Suprapubic skin (tissue), 4 donors: ENCODE data around the gene FNDC1. TPM values are rescaled to one million over a fixed set of nuclear protein-coding genes. Genes with fewer than 3 reads are reported as not detected.
"Not testable (repeated sequence)": the region's sequence is repeated elsewhere in the genome, so short reads cannot be mapped to it uniquely, and the experiment has no call there.

Source experiments
- DNase-seq, 2 donors: peaks; one replicate each; pipeline ENCODE4 v3.0.0-alpha.2; 2019; ENCODE audit warnings: low spot score in 2 of 2
- H3K27ac ChIP-seq: fragments of 200-600 bp; sonication (generic); one replicate; pipeline ENCODE4 v1.5.1; 2019
- H3K27me3 ChIP-seq: fragments of 200-600 bp; sonication (generic); one replicate; pipeline ENCODE4 v1.5.1; 2019
- H3K36me3 ChIP-seq: fragments of 200-600 bp; sonication (generic); one replicate; pipeline ENCODE4 v1.5.1; 2019
- H3K4me1 ChIP-seq: fragments of 200-600 bp; sonication (generic); one replicate; pipeline ENCODE4 v1.5.1; 2019
- H3K4me3 ChIP-seq: fragments of 200-600 bp; sonication (generic); one replicate; pipeline ENCODE4 v1.5.1; 2019; ENCODE audit warnings: mild to moderate bottlenecking
- H3K9me3 ChIP-seq: fragments of 200-600 bp; sonication (generic); one replicate; pipeline ENCODE4 v1.5.1; 2019
- EP300 ChIP-seq: sonication (generic); formaldehyde crosslinking; IDR thresholded peaks from one replicate; pipeline ENCODE4 v1.6.1; 2017; ENCODE audit warnings: antibody characterized with exemption
- POLR2A ChIP-seq, 2 donors: fragments of 450-650 bp; IDR thresholded peaks; one replicate each; pipeline ENCODE4 v1.6.1; 2017; ENCODE audit warnings: antibody characterized with exemption in 2 of 2, mild to moderate bottlenecking in 2 of 2, moderate library complexity in 2 of 2
- POLR2AphosphoS5 ChIP-seq, 3 donors: sonication (generic); formaldehyde crosslinking; IDR thresholded peaks; one replicate each; pipeline ENCODE4 v1.6.1; 2017; ENCODE audit warnings: antibody characterized with exemption in 3 of 3
- WGBS: methylation state at CpG from one replicate; pipeline ENCODE4 v1.1.5; 2018; 5-methylcytosine and 5-hydroxymethylcytosine counted together
- total RNA-seq, 4 donors: library from RNA; depleted of rRNA; stranded (reverse); fragments of >200 nt; gene quantifications; one replicate each; pipeline ENCODE4 v1.1.0, GENCODE V29; 2016
- TF ChIP-seq, protein P1 (sequence below), 2 donors: fragments of 200-600 bp in 1 of 2; fragments of 450-650 bp in 1 of 2; sonication (generic) in 1 of 2; IDR thresholded peaks; one replicate each; pipeline ENCODE4 v1.5.1; 2016 to 2019; ENCODE audit warnings: antibody characterized with exemption in 2 of 2, mild to moderate bottlenecking in 1 of 2, moderate library complexity in 1 of 2

Gene FNDC1
- total RNA-seq, 4 donors from 2014 or later: 0.13 to 0.89 (median 0.15) TPM; not detected in 1

DNA sequence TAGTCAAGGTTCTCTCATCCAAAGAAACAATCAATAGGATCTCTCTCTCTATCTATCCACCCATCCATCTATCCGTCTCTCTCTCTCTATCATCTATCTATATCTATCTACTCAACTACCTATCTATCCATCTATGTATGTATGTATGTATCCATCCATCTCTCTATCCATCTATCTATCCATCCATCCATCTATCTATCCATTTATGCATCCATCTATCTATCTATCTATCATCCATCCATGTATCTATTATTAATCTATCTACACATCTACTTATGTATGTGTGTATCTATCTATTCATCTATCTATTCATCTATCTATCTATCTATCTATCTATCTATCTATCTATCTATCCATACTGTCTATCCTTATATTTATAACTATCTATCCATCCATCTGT, 99.3 kb downstream of the FNDC1 start:
- DNase-seq: no peak
- WGBS: 95% methylated on average over 1 of the region's 1 CpG
- TF ChIP-seq POLR2AphosphoS5 (IDR thresholded peaks at IDR 0.05): no peak
- no peak for TF ChIP-seq POLR2A (IDR thresholded peaks at IDR 0.05)
- TF ChIP-seq EP300: no peak
- TF ChIP-seq, protein P1, sequence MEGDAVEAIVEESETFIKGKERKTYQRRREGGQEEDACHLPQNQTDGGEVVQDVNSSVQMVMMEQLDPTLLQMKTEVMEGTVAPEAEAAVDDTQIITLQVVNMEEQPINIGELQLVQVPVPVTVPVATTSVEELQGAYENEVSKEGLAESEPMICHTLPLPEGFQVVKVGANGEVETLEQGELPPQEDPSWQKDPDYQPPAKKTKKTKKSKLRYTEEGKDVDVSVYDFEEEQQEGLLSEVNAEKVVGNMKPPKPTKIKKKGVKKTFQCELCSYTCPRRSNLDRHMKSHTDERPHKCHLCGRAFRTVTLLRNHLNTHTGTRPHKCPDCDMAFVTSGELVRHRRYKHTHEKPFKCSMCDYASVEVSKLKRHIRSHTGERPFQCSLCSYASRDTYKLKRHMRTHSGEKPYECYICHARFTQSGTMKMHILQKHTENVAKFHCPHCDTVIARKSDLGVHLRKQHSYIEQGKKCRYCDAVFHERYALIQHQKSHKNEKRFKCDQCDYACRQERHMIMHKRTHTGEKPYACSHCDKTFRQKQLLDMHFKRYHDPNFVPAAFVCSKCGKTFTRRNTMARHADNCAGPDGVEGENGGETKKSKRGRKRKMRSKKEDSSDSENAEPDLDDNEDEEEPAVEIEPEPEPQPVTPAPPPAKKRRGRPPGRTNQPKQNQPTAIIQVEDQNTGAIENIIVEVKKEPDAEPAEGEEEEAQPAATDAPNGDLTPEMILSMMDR (IDR thresholded peaks at IDR 0.05): no peak
- H3K4me3 ChIP-seq: no peak overlapping the region
- H3K4me1 ChIP-seq: no peaks in the 10 kb centered on the region
- no peak overlapping the region for H3K27ac ChIP-seq
- H3K36me3 ChIP-seq: no peaks in the 10 kb centered on the region
- H3K9me3 ChIP-seq: no peaks in the 10 kb centered on the region
- no peaks in the 10 kb centered on the region for H3K27me3 ChIP-seq

DNA sequence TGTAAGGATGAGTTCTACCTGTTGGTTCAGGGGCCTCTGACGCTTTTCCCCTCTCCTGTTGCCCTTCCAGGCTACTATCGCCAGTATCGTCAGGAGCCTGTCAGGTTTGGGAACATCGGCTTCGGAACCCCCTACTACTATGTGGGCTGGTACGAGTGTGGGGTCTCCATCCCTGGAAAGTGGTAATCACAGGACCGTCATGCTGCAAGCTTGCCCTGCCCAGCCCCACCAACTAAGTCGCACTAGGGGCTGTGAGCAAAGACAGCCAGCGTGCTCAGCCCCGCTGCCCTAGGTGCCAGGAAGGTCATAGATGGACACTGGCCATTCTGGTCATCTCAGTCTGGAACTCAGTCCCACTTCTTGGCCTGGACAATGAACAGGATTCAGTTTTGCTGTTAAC, 102.1 kb downstream of the FNDC1 start:
- Histone ChIP-seq H3K4me1 (no peaks in the 10 kb centered on the region), H3K9me3 (no peaks in the 10 kb centered on the region), H3K36me3 (no peaks in the 10 kb centered on the region), H3K4me3 (no peak overlapping the region), H3K27me3 (no peaks in the 10 kb centered on the region), H3K27ac (no peak overlapping the region)
- no peak for DNase-seq
- WGBS: 83% methylated on average over 7 of the region's 10 CpGs
- no peak for TF ChIP-seq POLR2A (IDR thresholded peaks at IDR 0.05)
- TF ChIP-seq, protein P1 (IDR thresholded peaks at IDR 0.05): no peak
- TF ChIP-seq POLR2AphosphoS5 (IDR thresholded peaks at IDR 0.05): no peak
- no peak for TF ChIP-seq EP300

DNA sequence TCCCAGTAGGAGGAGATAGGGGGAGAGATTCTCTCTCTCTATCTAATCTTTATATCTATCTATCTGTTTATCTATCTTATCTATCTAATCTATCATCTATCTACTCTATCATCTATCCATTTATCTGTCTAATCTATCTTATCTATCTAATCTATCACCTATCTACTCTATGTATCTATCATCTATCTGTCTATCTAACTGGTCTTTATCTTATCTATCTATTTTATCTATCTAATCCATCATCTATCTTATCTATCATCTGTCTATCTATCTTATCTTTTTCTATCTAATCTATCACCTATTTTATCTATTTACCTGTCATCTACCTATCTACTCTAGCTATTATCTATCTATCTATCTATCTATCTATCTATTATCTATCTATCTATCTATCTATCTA, 109.4 kb downstream of the FNDC1 start:
- H3K27ac ChIP-seq: no peak overlapping the region
- H3K9me3 ChIP-seq: no peaks in the 10 kb centered on the region
- H3K4me1 ChIP-seq: no peaks in the 10 kb centered on the region
- H3K36me3 ChIP-seq: no peaks in the 10 kb centered on the region
- TF ChIP-seq POLR2A (IDR thresholded peaks at IDR 0.05) (no peak), EP300 (no peak), POLR2AphosphoS5 (IDR thresholded peaks at IDR 0.05) (no peak)
- TF ChIP-seq, protein P1 (IDR thresholded peaks at IDR 0.05): no peak
- H3K27me3 ChIP-seq: no peaks in the 10 kb centered on the region
- no peak for DNase-seq
- H3K4me3 ChIP-seq: no peak overlapping the region

DNA sequence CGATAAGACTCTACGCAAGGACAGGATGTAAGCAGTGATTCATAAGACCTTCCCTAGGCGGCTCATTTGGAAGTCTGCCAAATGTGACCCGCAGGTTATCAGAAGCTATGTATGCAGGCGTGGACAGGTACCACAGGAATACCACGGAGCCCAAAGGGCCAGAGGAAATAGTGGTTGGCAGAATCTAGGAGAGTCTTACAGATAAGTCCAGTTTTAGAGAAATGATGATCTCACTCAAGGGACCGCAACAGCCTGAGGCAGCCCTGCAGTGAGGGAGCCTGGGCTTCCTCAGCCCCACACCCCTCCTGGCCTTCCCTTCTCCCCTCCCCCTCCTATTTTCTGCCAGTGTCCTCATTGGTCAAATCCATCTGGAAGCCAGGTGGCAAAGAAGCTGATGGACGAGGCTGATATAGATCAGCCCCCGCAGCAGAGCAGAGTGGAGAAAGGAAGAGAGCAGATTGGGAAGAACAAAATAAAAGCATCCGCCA, 110.6 kb downstream of the FNDC1 start:
- TF ChIP-seq, protein P1 (IDR thresholded peaks at IDR 0.05): no peak
- no peak for TF ChIP-seq POLR2A (IDR thresholded peaks at IDR 0.05)
- TF ChIP-seq POLR2AphosphoS5 (IDR thresholded peaks at IDR 0.05): no peak
- no peak for TF ChIP-seq EP300
- Histone ChIP-seq H3K9me3 (no peaks in the 10 kb centered on the region), H3K36me3 (no peaks in the 10 kb centered on the region), H3K27ac (no peak overlapping the region), H3K4me1 (no peaks in the 10 kb centered on the region), H3K4me3 (no peak overlapping the region), H3K27me3 (no peaks in the 10 kb centered on the region)
- 52% methylated on average over 10 of the region's 10 CpGs for WGBS
- no peak for DNase-seq

DNA sequence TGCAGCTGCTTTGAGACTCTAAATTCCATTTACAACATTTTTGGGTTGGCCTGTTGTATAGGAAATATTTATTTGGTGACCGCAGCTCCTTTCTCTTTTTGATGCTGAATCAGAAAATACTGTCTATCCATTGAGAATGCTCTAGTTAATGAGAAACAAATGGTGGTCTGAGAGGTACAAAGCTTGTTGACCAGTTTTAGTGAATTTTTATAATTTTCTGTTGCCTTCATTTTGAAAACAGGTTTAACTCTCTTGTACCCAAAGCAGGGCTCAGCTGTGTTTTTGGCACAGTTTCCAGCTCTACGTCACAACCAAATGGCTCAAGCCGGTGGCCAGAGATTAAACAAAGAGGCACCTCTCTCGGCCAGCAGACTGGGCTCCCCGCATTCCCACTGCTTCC, 113.2 kb downstream of the FNDC1 start:
- Histone ChIP-seq H3K4me1 (no peaks in the 10 kb centered on the region), H3K9me3 (no peaks in the 10 kb centered on the region), H3K36me3 (no peaks in the 10 kb centered on the region), H3K27me3 (no peaks in the 10 kb centered on the region), H3K27ac (no peak overlapping the region), H3K4me3 (no peak overlapping the region)
- no peak for DNase-seq
- TF ChIP-seq POLR2A (IDR thresholded peaks at IDR 0.05) (no peak), EP300 (no peak), POLR2AphosphoS5 (IDR thresholded peaks at IDR 0.05) (no peak)
- TF ChIP-seq, protein P1 (IDR thresholded peaks at IDR 0.05): no peak
- 49% methylated on average over 5 of the region's 5 CpGs for WGBS

DNA sequence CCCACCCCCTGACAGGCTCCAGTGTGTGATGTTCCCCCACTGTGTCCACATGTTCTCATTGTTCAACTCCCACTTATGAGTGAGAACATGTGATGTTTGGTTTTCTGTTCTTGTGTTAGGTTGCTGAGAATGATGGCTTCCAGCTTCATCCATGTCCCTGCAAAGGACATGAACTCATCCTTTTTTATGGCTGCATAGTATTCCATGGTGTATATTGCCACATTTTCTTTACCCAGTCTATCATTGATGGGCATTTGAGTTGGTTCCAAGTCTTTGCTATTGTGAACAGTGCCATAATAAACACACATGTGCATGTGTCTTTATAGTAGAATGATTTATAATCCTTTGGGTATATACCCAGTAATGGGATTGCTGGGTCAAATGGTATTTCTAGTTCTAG, 115.5 kb downstream of the FNDC1 start:
- not testable (repeated sequence) for H3K9me3 ChIP-seq, H3K36me3 ChIP-seq

More for the DNA sequence above, 115.5 kb downstream of the FNDC1 start:
- H3K27ac ChIP-seq, H3K4me3 ChIP-seq, DNase-seq, H3K27me3 ChIP-seq, H3K4me1 ChIP-seq: not testable (repeated sequence)
